ENCODE data around the gene AGO3.
A peak's percentile ranks its signal among the peaks of the same experiment; 100 is the strongest.

The AGO3 gene

GRCh38 chr1:36083635-36084496, 153.0 kb downstream of the AGO3 start, which contains the start of gene TEKT2:
Gene TEKT2 (plus strand): TSS chr1:36084094. CDS start chr1:36084922, 828 bp downstream.
- no peak for TF ChIP-seq CTCF (conservative IDR thresholded peaks at IDR 0.05; ENCODE audit: control insufficient read depth, insufficient read depth, low read depth, low read length)
- H3K4me3 ChIP-seq (ENCODE audit: control insufficient read depth, low read depth, low read length), result peak within 1 kb of the TSS; percentile 33
- peak; percentile 6 for DNase-seq (ENCODE audit: low read depth)

- H3K4me3 ChIP-seq (ENCODE audit: control insufficient read depth, low read depth, low read length), result peak overlapping the region; percentile 33
- DNase-seq (ENCODE audit: low read depth), result no peak
- no peak for TF ChIP-seq CTCF (conservative IDR thresholded peaks at IDR 0.05; ENCODE audit: control insufficient read depth, insufficient read depth, low read depth, low read length)
These were observed 153.7 kb downstream of the AGO3 start for GRCh38 chr1:36084497-36085115.

- no peak overlapping the region for H3K4me3 ChIP-seq (ENCODE audit: control insufficient read depth, low read depth, low read length)
- no peak for TF ChIP-seq CTCF (conservative IDR thresholded peaks at IDR 0.05; ENCODE audit: control insufficient read depth, insufficient read depth, low read depth, low read length)
- DNase-seq (ENCODE audit: low read depth), result no peak
These were observed 154.2 kb downstream of the AGO3 start for GRCh38 chr1:36085126-36085525.

DNA sequence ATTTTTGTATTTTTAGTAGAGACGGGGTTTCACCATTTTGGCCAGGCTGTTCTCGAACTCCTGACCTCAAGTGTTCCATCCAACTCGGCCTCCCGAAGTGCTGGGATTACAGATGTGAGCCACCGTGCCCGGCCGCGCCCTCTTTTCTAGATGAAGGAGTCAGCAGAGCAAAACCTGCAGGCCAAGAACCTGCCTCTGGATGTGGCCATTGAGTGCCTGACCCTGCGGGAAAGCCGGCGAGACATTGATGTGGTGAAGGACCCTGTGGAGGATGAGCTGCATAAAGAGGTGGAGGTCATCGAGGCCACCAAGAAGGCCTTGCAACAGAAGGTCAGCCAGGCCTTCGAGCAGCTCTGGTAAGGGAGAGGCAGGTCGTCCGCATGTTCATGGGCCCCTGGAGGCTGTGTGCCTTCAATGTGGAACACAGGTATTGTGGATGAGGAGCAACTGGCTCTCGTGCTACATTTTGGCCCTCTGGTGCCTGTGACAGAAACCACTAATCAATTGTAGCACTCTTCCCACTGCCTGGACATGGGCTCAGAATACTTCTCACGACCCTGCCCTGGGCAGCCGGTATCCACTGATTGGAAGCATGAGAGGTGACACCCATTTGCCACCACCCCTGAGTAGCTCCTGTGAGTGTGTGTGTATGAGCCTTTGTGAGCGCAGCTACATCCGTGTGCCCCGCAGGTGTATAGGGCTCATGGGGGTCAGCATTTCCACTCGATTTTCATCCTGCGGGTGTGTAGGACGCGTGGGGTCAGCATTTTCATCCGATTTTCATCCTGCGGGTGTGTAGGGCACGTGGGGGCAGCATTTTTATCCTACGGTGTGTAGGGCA, 155.0 kb downstream of the AGO3 start:
- DNase-seq (ENCODE audit: low read depth), result no peak
- no peak for TF ChIP-seq CTCF (conservative IDR thresholded peaks at IDR 0.05; ENCODE audit: control insufficient read depth, insufficient read depth, low read depth, low read length)
- no peak overlapping the region for H3K4me3 ChIP-seq (ENCODE audit: control insufficient read depth, low read depth, low read length)

DNA sequence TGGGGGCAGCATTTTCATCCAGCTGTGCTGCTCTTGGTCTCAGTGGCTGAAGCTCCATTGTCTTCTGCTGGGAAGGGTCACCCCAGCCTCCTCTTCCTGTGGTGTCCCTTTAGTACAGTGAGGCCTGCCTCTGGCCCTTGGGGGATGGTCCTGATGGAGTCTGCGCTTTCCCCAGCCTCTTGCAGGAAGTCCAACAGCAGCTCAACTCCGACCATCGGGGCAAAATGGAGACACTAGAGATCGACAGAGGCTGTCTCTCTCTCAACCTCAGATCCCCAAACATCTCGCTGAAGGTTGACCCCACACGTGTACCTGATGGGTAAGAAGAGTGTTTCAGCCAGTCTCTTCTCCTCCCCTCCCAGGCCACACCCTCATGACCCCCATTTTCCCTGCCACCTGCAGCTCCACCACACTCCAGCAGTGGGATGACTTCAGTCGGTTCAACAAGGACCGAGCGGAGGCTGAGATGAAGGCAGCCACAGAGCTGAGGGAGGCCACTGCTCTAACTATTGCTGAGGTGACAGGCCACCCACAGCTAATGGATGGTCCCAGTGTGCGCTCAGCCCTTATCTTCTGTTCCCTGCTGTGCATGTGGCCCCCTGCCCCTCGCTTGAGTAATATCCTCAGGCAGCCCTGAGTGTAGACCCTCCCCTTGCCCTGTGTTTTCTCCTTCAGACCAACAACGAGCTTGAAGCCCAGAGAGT, 155.8 kb downstream of the AGO3 start:
- H3K4me3 ChIP-seq (ENCODE audit: control insufficient read depth, low read depth, low read length), result no peak overlapping the region
- no peak for DNase-seq (ENCODE audit: low read depth)
- no peak for TF ChIP-seq CTCF (conservative IDR thresholded peaks at IDR 0.05; ENCODE audit: control insufficient read depth, insufficient read depth, low read depth, low read length)
